Body of pancreas (tissue), 4 donors: ENCODE results near the gene CAPZB.

Experiments used
- POLR2A ChIP-seq, 3 donors: fragments of 450-650 bp; IDR thresholded peaks; one replicate each; pipeline ENCODE4 v1.6.1; 2016; ENCODE audit warnings: antibody characterized with exemption in 3 of 3, mild to moderate bottlenecking in 2 of 3
- TF ChIP-seq, protein P1 (sequence below), 7 experiments: fragments of 450-650 bp in 4 of 7; fragments of 200-600 bp in 3 of 7; sonication (generic) in 3 of 7; IDR thresholded peaks; one replicate each; pipeline ENCODE4 v1.5.1; 2016 to 2019; ENCODE audit warnings: antibody characterized with exemption in 7 of 7

- TF ChIP-seq POLR2A (IDR thresholded peaks at IDR 0.05) = no peak
- TF ChIP-seq, protein P1, sequence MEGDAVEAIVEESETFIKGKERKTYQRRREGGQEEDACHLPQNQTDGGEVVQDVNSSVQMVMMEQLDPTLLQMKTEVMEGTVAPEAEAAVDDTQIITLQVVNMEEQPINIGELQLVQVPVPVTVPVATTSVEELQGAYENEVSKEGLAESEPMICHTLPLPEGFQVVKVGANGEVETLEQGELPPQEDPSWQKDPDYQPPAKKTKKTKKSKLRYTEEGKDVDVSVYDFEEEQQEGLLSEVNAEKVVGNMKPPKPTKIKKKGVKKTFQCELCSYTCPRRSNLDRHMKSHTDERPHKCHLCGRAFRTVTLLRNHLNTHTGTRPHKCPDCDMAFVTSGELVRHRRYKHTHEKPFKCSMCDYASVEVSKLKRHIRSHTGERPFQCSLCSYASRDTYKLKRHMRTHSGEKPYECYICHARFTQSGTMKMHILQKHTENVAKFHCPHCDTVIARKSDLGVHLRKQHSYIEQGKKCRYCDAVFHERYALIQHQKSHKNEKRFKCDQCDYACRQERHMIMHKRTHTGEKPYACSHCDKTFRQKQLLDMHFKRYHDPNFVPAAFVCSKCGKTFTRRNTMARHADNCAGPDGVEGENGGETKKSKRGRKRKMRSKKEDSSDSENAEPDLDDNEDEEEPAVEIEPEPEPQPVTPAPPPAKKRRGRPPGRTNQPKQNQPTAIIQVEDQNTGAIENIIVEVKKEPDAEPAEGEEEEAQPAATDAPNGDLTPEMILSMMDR (IDR thresholded peaks at IDR 0.05) = no peak
Observed at GRCh38 chr1:19483261-19483660, 2.1 kb downstream of the CAPZB start.
